RCC 7860 (cell line): Measurements from ENCODE around the gene PAQR8.

Source experiments
- DNase-seq: peaks from one replicate; pipeline ENCODE4 v3.0.0-alpha.2; 2015; ENCODE audit warnings: low spot score
- FAIRE-seq: peaks from 2 replicates; lab custom pipeline; 2012; peaks lifted over from hg19 to GRCh38; lab: Jason Lieb, UNC

PAQR8 gene

GRCh38 chr6:52457096-52457495 is 95.1 kb downstream of the PAQR8 start:
- FAIRE-seq (no peak), DNase-seq (no peak)
